SKM-1 (cell line): Measurements from ENCODE around the gene CAMK2B.
A peak's percentile ranks its signal among the peaks of the same experiment; 100 is the strongest.

Experiments used
- DNase-seq: peaks from one replicate; lab custom pipeline; 2025; ENCODE audit not compliant: unreplicated experiment; lab: John Stamatoyannopoulos, UW

CAMK2B gene

DNA sequence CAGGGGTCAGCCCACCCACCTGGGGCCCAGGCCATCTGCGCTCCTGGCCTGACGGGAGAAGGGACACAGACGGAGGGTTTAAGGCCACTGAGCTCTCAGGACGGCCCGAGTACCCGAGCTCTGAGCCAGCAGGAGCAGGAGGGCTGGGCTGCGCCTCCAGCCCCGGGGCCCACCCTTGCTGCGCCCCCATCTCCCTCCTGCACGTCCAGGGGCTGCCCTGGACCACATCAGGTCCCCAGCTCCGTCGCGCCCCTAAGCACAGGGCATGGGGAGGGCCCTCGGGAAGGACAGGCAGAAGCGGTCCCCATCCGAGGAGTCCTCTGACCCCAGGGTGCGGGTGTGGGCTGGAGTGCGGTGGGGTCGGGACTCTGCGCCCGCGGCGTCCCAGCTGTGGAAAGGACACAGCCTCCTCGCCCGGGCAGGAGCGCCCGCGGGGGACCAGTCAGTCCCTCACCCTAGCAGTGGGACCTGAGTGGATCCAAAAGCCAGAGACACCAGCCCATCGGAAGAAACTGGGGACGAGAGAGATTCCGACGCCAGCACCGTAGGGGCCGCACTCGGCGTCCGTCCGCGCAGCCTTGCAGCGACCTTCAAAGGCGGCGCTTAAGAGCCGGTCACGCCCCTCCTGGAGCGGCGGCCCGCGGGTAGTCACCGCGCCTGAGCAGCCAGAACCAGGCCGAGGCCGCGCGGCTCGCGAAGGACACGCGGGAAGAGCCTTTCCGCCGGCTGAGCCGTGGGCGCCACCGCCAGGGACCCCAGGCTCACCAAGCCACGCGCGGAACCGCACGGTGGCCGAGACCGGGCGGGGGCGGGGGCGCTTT is 15.9 kb downstream of the CAMK2B start:
- no peak for DNase-seq

DNA sequence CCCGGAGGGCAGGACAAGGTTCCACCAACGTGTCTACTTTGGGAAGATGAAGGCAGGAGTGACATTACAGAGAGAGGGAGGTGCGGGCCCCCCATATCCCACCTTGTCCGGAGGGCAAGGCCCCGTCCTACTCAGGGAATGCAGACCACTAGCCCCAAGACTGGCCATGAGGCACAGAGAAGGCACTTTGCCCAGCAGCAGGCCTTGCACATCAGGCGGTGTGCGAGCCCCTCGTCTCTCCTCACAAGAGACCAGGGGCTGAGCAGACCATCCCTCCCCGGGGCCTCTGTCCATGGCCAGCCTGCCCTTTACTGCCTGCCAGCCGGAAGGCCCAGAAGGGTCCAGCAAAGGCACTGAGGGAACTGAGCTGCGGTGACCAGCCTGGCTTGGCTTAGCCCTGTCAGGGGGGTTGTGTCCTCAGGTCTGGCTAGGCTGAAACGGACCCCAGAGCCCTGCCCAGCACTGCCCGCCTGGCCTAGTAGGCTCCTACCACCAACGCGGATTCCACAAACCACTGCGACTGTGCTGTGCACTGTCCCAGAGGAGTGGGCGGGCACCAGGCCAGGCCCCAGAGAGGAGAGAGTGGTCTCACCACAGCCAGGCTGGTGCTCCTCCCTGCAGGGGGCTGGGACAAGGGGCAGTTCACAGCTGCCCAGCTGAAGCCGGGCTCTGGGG is 16.7 kb downstream of the CAMK2B start:
- no peak for DNase-seq

DNA sequence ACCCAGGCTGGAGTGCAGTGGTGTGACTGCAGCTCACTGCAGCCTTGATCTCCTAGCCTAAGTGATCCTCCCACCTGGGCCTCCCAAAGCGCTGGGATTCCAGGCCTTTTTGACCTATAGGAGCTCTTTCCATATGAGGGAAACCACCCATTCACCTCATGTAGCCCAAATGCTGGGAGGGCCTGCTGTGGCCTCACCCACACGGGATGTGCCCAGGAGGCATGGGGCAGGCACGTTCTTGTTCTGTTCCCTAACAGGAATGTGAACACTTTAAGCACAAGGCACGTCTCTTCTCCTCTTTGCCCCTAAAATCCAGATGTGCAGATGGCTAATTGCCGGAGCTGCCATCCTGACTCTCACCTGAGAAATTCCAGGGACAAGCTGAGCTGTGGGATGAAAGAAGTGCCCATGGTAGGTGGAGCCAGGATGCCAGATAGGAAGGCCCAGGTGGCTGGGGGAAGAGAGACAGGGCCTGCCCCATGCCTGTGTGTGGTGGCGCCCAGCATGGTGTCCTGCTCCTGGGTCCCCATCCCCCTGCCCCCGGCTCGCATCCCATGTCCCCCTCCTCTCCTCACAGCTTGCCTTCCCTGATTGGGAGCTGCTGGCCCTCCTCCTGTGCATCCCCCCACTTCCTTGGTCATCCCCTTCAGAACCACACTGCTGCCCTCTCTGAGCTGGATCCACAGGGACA is 17.3 kb downstream of the CAMK2B start:
- no peak for DNase-seq

GRCh38 chr7:44307301-44307900 is 18.0 kb downstream of the CAMK2B start:
- peak; percentile 3 for DNase-seq

GRCh38 chr7:44306606-44307005 is 18.8 kb downstream of the CAMK2B start:
- no peak for DNase-seq

DNA sequence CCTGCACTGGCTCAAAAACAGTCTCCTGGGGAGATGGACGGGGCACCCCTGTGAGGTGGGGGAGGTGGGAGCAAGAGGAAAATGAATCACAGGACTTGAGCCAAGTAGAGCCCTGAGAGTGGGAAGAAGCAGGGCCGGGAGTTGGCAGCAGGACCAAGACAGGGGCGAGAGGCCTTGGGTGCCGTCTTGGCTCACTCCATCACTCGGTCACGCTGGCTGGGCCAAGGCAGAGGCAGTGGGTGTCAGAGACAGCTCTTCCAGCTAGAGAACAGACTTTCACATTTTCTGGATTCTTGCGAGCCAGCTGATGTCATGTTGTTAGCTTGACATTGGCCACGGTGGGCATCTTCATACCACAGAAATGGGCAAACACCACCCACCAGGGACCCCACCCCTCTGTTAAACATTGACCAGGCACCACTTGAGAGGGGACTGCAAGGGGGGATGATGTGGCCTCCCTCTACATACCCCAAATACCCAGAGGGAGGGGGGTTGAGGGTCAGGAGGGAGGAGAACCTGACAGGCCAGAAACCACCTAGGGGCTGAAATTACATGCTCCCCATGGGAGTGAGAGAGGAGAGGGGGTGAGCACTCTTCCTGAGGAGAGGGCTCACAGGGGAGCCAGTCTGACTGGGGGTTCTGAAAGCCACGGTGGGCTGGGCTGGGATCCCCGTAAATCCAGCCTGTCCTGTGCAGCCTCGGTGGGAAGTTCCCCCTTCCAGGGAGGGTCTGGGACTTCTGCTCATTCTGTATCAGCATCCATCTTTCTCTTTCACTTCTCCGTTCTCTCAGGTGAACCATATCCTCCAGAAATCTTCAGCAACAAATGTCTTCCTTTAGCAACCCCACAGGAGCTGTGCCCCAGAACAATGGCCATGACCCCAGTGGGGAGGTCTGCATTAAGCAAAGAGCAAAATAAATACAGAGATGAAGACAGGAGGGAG is 19.6 kb downstream of the CAMK2B start:
- DNase-seq = no peak

DNA sequence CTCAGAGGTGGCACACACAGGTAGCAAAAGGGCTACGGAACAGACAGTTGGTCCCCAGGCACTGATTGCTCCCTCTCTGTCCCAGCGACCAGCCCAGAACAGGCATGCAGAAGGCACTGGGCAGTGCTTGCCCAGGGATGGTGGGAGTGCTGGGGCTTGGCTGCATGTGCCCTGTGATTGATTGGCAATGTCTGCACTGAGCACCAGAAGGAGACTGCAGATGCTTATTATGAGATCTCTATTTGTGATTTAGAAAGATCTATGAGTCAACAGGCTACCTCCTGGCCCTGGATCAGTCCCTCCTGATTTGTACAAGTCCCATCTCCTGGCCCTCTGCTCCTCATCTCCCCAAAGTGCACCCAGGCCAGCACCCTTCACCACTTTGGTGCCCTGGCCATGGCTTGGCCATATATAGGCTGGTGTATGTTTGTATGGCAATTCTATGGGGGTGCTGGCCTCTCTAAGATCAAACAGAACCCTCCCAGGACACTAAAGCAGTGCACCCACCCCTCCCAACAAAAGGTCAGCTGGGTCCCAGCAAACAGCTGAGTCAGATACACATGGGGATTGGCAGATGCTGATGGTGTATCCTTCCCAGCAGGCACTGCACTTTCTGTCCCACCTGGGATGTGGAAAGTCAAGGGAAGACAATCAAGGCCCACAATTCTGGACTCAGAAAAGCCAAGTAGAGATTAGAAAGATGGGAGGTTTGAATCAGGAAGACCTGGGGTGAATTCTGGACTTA is 30.9 kb downstream of the CAMK2B start:
- DNase-seq = no peak

- DNase-seq = no peak
Observed at GRCh38 chr7:44293561-44294324, 31.7 kb downstream of the CAMK2B start.

GRCh38 chr7:44292876-44293560 is 32.4 kb downstream of the CAMK2B start:
- no peak for DNase-seq

DNA sequence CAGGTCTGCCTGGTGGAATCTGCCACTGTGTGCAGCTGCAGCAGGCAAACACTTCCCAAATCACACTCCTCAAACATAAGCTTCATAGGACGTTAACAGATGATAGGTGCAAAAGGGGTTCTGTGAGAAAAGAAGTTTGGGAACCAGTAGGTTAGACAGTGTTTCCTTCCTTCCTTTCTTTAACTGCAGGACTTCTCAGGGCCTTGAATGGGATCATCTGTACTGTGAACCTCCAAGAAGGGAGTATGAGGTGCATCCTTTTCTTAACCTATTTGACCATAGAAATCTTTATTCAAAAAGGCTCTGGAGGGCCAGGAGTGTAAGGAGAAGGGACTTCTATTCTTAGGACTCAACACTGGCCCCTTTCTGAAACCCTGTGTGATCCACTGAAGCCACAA is 33.0 kb downstream of the CAMK2B start:
- no peak for DNase-seq

- no peak for DNase-seq
Observed at GRCh38 chr7:44291733-44292419, 33.5 kb downstream of the CAMK2B start.

- no peak for DNase-seq
Observed at GRCh38 chr7:44291066-44291732, 34.2 kb downstream of the CAMK2B start.

GRCh38 chr7:44290252-44290620 is 35.2 kb downstream of the CAMK2B start:
- no peak for DNase-seq

GRCh38 chr7:44289341-44290251 is 35.8 kb downstream of the CAMK2B start:
- DNase-seq = no peak

DNA sequence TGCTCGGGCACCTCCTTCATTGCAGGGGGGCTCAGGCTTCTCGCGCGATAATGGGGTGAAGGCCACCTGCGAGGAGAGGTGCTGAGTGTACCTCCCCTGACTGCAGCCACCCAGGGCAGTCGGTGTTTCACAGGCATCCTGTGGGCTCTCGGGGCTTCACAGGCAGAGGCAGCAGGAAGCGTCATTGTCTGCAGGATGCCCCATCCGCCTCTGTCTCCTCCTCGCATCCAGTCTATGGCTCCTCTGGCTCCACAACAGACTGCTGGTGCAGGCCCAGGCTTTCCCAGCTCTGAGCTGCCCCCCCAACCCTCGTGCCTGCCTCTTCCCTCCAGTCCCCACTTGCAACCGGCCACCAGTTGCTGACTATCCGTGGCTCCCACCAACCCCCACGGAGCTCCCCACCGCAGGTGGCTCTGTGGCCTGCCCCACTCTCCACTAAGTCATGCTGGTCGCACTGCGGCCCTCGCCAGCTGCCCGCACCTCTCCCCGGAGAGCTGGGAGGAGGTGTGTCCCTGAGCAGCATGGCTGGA is 36.5 kb downstream of the CAMK2B start:
- DNase-seq = no peak

DNA sequence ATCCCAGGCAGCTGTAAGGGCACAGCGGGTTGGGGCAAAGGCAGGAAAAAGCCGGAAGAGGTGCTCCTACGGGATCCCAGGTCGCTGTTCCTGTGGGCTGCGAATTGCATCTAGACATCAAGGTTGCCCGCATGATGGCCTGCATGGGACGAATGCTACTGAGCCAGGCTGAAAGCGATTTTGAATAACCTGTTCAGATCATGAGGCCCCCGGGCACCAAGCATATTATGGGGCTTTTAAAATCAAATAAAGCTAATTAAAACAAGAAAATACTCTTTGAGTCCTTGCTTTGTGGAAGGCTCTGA is 37.1 kb downstream of the CAMK2B start:
- DNase-seq = no peak
